ENCODE data around the gene STXBP1.

DNA sequence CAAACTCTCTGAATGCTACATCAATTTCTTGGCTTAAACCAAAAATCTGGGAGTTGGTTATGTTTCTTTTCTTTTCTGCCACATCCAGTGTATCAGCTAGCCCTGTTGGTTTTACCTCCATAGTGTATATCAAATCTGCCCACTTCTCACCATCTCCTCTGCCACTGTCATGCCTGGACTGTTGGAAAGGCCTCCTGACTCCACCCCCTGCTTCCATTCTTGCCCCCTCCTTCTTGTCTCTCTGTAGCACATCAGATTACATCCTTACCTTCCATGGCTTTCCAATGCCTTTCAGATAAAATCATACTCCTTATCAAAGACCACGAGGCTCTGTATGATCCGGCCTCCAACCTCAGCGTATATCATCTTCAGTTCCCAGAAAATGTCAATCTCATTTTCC, 35.4 kb downstream of the STXBP1 start:
- TF ChIP-seq, protein P1, sequence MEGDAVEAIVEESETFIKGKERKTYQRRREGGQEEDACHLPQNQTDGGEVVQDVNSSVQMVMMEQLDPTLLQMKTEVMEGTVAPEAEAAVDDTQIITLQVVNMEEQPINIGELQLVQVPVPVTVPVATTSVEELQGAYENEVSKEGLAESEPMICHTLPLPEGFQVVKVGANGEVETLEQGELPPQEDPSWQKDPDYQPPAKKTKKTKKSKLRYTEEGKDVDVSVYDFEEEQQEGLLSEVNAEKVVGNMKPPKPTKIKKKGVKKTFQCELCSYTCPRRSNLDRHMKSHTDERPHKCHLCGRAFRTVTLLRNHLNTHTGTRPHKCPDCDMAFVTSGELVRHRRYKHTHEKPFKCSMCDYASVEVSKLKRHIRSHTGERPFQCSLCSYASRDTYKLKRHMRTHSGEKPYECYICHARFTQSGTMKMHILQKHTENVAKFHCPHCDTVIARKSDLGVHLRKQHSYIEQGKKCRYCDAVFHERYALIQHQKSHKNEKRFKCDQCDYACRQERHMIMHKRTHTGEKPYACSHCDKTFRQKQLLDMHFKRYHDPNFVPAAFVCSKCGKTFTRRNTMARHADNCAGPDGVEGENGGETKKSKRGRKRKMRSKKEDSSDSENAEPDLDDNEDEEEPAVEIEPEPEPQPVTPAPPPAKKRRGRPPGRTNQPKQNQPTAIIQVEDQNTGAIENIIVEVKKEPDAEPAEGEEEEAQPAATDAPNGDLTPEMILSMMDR (conservative IDR thresholded peaks at IDR 0.05; ENCODE audit: low read depth in 2 of 2) = no peak
- TF ChIP-seq EZH2phosphoT487 (IDR thresholded peaks at IDR 0.05; ENCODE audit: unreplicated experiment) (no peak), POLR2AphosphoS5 (IDR thresholded peaks at IDR 0.05; ENCODE audit: low read depth) (no peak), CREB1 (CRISPR knock-in tag; IDR thresholded peaks at IDR 0.05; ENCODE audit: low read depth) (no peak)

All from GM23338 (cell line).